ENCODE results near the gene C11orf97. TPM values are rescaled to one million over a fixed set of nuclear protein-coding genes. Genes with fewer than 3 reads are reported as not detected.
"Not testable (repeated sequence)": the region's sequence is repeated elsewhere in the genome, so short reads cannot be mapped to it uniquely, and the experiment has no call there.

C11orf97 gene
- total RNA-seq, 1 experiment from 2014 or later = not detected

DNA sequence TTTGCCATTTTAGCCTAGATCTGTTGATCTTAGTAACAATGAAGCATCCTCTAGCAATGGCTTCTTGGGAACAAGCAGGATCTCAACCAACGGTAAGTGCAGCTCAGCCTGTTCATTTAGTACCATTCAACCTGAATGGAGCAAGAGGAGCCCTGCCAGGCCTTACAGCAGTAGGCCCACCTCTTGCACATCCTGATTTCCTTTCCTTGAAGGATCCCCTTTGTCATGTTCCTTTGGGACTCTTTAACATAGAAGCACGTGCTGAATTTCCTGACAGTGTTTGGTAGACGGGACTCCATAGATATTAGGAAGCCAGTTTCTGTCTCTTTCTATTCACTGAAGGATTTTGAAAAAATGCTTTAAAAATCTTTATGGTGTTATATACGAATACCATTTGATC is 56.5 kb downstream of the C11orf97 start:
- no peaks in the 10 kb centered on the region for H3K9me3 ChIP-seq (ENCODE audit: insufficient read depth, low read depth)
- no peaks in the 10 kb centered on the region for H3K27me3 ChIP-seq (ENCODE audit: insufficient read depth, low read depth)
- no peaks in the 10 kb centered on the region for H3F3A ChIP-seq (ENCODE audit: insufficient read depth, low read depth)
- ChIA-PET POLR2A (ENCODE audit: unreplicated experiment) (no interaction called here), CTCF (no interaction called here)
- no peaks in the 10 kb centered on the region for H3K4me1 ChIP-seq (replicated peaks; ENCODE audit: insufficient read depth)
- no peak for DNase-seq
- H2AFZ ChIP-seq = no peak overlapping the region
- no peak for TF ChIP-seq EZH2 (IDR thresholded peaks at IDR 0.05; ENCODE audit: low read depth)
- TF ChIP-seq, protein P1, sequence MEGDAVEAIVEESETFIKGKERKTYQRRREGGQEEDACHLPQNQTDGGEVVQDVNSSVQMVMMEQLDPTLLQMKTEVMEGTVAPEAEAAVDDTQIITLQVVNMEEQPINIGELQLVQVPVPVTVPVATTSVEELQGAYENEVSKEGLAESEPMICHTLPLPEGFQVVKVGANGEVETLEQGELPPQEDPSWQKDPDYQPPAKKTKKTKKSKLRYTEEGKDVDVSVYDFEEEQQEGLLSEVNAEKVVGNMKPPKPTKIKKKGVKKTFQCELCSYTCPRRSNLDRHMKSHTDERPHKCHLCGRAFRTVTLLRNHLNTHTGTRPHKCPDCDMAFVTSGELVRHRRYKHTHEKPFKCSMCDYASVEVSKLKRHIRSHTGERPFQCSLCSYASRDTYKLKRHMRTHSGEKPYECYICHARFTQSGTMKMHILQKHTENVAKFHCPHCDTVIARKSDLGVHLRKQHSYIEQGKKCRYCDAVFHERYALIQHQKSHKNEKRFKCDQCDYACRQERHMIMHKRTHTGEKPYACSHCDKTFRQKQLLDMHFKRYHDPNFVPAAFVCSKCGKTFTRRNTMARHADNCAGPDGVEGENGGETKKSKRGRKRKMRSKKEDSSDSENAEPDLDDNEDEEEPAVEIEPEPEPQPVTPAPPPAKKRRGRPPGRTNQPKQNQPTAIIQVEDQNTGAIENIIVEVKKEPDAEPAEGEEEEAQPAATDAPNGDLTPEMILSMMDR (conservative IDR thresholded peaks at IDR 0.05) = no peak
- BruUV-seq (replicated peaks) = no TSS peak
- H3K36me3 ChIP-seq (ENCODE audit: low read depth) = no peaks in the 10 kb centered on the region
- no peaks in the 10 kb centered on the region for H3K9me2 ChIP-seq (ENCODE audit: insufficient read depth)
- H3K4me3 ChIP-seq = no peak overlapping the region
- no peaks in the 10 kb centered on the region for H4K20me1 ChIP-seq (ENCODE audit: insufficient read depth)
- no peak overlapping the region for H3K27ac ChIP-seq
- no peaks in the 10 kb centered on the region for H3K79me2 ChIP-seq (ENCODE audit: low read depth)
- no peak overlapping the region for H3K4me2 ChIP-seq
- intact Hi-C loops (cut with micrococcal nuclease; ENCODE audit: unreplicated experiment) = no loop called here

DNA sequence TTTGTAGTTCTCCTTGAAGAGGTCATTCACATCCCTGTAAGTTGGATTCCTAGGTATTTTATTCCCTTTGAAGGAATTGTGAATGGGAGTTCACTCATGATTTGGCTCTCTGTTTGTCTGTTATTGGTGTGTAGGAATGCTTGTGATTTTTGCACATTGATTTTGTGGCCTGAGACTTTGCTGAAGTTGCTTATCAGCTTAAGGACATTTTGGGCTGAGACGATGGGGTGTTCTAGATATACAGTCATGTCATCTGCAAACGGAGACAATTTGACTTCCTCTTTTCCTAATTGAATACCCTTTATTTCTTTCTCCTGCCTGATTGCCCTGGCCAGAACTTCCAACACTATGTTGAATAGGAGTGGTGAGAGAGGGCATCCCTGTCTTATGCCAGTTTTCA is 60.7 kb downstream of the C11orf97 start:
- H3K27me3 ChIP-seq (ENCODE audit: insufficient read depth, low read depth); POLR2A ChIA-PET (ENCODE audit: unreplicated experiment); DNase-seq; H3K9me3 ChIP-seq (ENCODE audit: insufficient read depth, low read depth); intact Hi-C loops (cut with micrococcal nuclease; ENCODE audit: unreplicated experiment); H4K20me1 ChIP-seq (ENCODE audit: insufficient read depth); H3K4me1 ChIP-seq (replicated peaks; ENCODE audit: insufficient read depth); H2AFZ ChIP-seq; H3F3A ChIP-seq (ENCODE audit: insufficient read depth, low read depth); H3K4me3 ChIP-seq; H3K27ac ChIP-seq; H3K4me2 ChIP-seq; CTCF ChIA-PET; H3K79me2 ChIP-seq (ENCODE audit: low read depth); H3K9me2 ChIP-seq (ENCODE audit: insufficient read depth); BruUV-seq (replicated peaks); H3K36me3 ChIP-seq (ENCODE audit: low read depth): not testable (repeated sequence)

DNA sequence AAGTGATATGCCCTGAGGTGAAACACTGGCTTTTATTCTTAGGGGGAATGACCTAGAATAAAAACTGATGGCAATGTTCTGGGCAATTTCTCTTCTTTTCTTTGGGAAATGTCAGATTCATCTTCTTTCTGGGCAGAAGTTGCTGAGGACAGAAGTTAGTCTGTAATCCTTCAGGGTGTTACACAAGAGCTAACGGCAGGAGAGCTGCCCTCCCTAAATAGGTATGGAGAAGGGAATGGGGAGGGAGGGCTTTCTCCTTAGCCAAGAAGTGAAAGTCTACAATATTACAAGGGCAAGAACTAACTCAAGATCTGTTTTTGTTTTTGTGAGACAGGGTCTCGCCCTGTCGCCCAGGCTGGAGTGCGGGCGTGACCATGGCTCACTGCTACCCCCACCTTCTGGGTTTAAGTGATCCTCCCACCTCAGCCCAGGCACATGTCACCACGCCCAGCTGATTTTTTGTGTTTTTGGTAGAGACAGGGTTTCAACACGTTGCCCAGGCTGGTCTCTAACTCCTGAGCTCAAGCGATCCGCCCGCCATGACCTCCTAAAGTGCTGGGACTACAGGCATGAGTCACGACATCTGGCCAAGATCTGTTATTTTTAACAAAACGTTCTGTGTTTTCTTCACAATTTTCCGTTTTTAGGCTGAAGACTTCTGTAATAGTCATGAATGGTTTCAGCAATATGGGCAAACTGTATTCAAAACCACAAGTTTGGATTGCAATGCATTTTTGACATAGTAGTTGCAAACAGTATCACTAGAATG is 62.1 kb downstream of the C11orf97 start:
- Histone ChIP-seq H3K79me2 (ENCODE audit: low read depth) (no peaks in the 10 kb centered on the region), H3K9me2 (ENCODE audit: insufficient read depth) (peaks cover 6% of the 10 kb centered on the region; the same call in 1 of the 2 replicates), H3K27me3 (ENCODE audit: insufficient read depth, low read depth) (no peaks in the 10 kb centered on the region), H4K20me1 (ENCODE audit: insufficient read depth) (no peaks in the 10 kb centered on the region), H3K4me3 (no peak overlapping the region), H3K4me1 (replicated peaks; ENCODE audit: insufficient read depth) (no peaks in the 10 kb centered on the region), H3K4me2 (no peak overlapping the region), H3K9me3 (ENCODE audit: insufficient read depth, low read depth) (no peaks in the 10 kb centered on the region), H3K36me3 (ENCODE audit: low read depth) (no peaks in the 10 kb centered on the region), H3K27ac (no peak overlapping the region), H3F3A (ENCODE audit: insufficient read depth, low read depth) (no peaks in the 10 kb centered on the region), H2AFZ (no peak overlapping the region)
- intact Hi-C loops (cut with micrococcal nuclease; ENCODE audit: unreplicated experiment) = no loop called here
- no peak for TF ChIP-seq EZH2 (IDR thresholded peaks at IDR 0.05; ENCODE audit: low read depth)
- TF ChIP-seq, protein P1 (conservative IDR thresholded peaks at IDR 0.05) = no peak
- CTCF ChIA-PET = no interaction called here
- POLR2A ChIA-PET (ENCODE audit: unreplicated experiment) = no interaction called here
- no peak for DNase-seq
- no TSS peak for BruUV-seq (replicated peaks)

DNA sequence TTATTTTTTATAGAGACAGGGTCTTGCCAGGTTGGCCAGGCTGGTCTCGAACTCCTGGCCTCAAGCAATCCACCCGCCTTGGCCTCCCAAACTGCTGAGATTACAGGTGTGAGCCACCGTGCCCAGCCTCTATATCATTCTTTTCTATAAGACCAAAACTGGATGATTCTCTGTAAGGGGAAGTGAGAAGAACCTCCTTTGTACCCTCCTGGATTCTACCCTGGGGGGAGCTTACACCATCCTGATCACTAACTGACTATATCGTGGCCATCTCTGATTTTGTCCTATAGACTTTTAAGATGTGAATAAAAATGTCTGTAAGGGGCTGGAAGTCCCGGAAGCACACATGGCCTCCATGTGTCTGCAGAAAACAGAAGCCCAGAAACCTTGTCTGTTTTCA is 64.0 kb downstream of the C11orf97 start:
- peaks cover 6% of the 10 kb centered on the region; the same call in 1 of the 2 replicates for H3K9me2 ChIP-seq (ENCODE audit: insufficient read depth)
- no peaks in the 10 kb centered on the region for H4K20me1 ChIP-seq (ENCODE audit: insufficient read depth)
- H3K4me1 ChIP-seq (replicated peaks; ENCODE audit: insufficient read depth) = no peaks in the 10 kb centered on the region
- no peak overlapping the region for H3K4me2 ChIP-seq
- H3K79me2 ChIP-seq (ENCODE audit: low read depth) = no peaks in the 10 kb centered on the region
- no peak overlapping the region for H3K4me3 ChIP-seq
- H3F3A ChIP-seq (ENCODE audit: insufficient read depth, low read depth) = no peaks in the 10 kb centered on the region
- no peaks in the 10 kb centered on the region for H3K36me3 ChIP-seq (ENCODE audit: low read depth)
- no peak for DNase-seq
- no peaks in the 10 kb centered on the region for H3K27me3 ChIP-seq (ENCODE audit: insufficient read depth, low read depth)
- intact Hi-C loops (cut with micrococcal nuclease; ENCODE audit: unreplicated experiment) = no loop called here
- H3K9me3 ChIP-seq (ENCODE audit: insufficient read depth, low read depth) = no peaks in the 10 kb centered on the region
- no TSS peak for BruUV-seq (replicated peaks)
- no peak overlapping the region for H2AFZ ChIP-seq
- H3K27ac ChIP-seq = no peak overlapping the region
- POLR2A ChIA-PET (ENCODE audit: unreplicated experiment) = no interaction called here
- TF ChIP-seq, protein P1 (conservative IDR thresholded peaks at IDR 0.05) = no peak
- no peak for TF ChIP-seq EZH2 (IDR thresholded peaks at IDR 0.05; ENCODE audit: low read depth)
- CTCF ChIA-PET = no interaction called here

All from PC-9 (cell line).